NCI-H1092 treated with DMSO at 0.1 percent for 48 hours (cell line): ENCODE results near the gene ID4.

Experiments
- DNase-seq: peaks from one replicate; lab custom pipeline; 2025; lab: John Stamatoyannopoulos, UW

Gene ID4

GRCh38 chr6:19836799-19837510 is at the start of gene ID4:
Gene ID4, plus strand, starts transcription at chr6:19837370. Its CDS starts 385 bp downstream, at chr6:19837755.
- DNase-seq, result peak; percentile 50

- DNase-seq, result no peak
Measured at GRCh38 chr6:19788686-19789085, 48.5 kb upstream of the ID4 start.

GRCh38 chr6:19789100-19789803 is 47.9 kb upstream of the ID4 start:
- no peak for DNase-seq

GRCh38 chr6:19791267-19791666 is 45.9 kb upstream of the ID4 start:
- no peak for DNase-seq

GRCh38 chr6:19795211-19795610 is 42.0 kb upstream of the ID4 start:
- no peak for DNase-seq

- DNase-seq, result no peak
Measured at GRCh38 chr6:19796452-19796851, 40.7 kb upstream of the ID4 start.

GRCh38 chr6:19798362-19798761 is 38.8 kb upstream of the ID4 start:
- DNase-seq, result no peak

GRCh38 chr6:19802656-19803055 is 34.5 kb upstream of the ID4 start:
- peak; percentile 25 for DNase-seq

- peak; percentile 48 for DNase-seq
Measured at GRCh38 chr6:19803331-19804204, 33.6 kb upstream of the ID4 start.

GRCh38 chr6:19804205-19805128 is 32.7 kb upstream of the ID4 start:
- peak; percentile 91 for DNase-seq

GRCh38 chr6:19805129-19805481 is 32.1 kb upstream of the ID4 start:
- DNase-seq, result no peak

- no peak for DNase-seq
Measured at GRCh38 chr6:19806971-19807396, 30.2 kb upstream of the ID4 start.

GRCh38 chr6:19811397-19812079 is 25.6 kb upstream of the ID4 start:
- no peak for DNase-seq

GRCh38 chr6:19812512-19813119 is 24.6 kb upstream of the ID4 start:
- DNase-seq, result peak; percentile 9

- DNase-seq, result no peak
Measured at GRCh38 chr6:19818805-19819204, 18.4 kb upstream of the ID4 start.

GRCh38 chr6:19824058-19824807 is 12.9 kb upstream of the ID4 start:
- DNase-seq, result no peak

- no peak for DNase-seq
Measured at GRCh38 chr6:19827247-19827646, 9.9 kb upstream of the ID4 start.

- DNase-seq, result no peak
Measured at GRCh38 chr6:19827903-19828302, 9.3 kb upstream of the ID4 start.

- no peak for DNase-seq
Measured at GRCh38 chr6:19830171-19830570, 7.0 kb upstream of the ID4 start.

GRCh38 chr6:19831358-19831757 is 5.8 kb upstream of the ID4 start:
- no peak for DNase-seq
